ENCODE data around the gene TMEM95.

DNA sequence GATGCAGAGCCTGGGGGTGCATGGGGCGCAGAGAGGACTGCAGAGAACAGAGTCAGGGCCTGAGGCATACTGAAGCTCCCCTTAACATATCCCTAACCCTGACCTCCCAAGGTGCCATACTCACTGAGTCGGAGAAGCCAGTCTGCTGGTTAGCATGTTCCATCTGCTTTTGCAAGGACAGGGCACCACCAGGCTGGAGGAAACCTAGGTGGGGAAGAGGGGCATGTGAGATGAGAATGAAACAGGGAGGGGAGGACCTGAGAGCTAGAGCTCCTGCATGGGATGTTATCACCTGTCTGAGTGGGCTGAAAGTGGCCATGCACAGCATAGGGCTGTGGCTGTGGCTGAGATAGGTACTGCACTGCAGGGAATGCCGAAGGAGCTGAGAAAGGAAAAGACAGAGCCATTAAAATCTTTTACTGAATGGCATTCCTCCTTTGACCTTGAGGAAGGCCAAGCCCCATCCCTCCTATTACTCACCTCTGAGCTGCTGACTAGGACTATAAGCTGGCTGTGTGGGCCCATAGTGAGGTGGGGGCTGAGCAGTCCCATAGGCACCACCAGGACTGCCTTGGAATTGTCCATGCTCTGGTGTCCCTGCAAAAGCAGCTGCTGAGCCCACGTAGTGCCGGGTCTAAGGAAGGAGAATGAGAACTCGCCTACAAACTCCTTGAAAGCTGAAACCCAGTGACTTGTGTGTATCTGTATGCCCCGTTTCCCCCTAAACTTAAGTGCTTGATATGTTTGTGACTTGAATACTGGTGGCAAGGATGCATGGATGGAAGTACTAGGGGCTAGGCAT is 41.7 kb upstream of the TMEM95 start:
- TF ChIP-seq, protein P1, sequence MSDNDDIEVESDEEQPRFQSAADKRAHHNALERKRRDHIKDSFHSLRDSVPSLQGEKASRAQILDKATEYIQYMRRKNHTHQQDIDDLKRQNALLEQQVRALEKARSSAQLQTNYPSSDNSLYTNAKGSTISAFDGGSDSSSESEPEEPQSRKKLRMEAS (IDR thresholded peaks at IDR 0.05), result no peak
- TF ChIP-seq, protein P2, sequence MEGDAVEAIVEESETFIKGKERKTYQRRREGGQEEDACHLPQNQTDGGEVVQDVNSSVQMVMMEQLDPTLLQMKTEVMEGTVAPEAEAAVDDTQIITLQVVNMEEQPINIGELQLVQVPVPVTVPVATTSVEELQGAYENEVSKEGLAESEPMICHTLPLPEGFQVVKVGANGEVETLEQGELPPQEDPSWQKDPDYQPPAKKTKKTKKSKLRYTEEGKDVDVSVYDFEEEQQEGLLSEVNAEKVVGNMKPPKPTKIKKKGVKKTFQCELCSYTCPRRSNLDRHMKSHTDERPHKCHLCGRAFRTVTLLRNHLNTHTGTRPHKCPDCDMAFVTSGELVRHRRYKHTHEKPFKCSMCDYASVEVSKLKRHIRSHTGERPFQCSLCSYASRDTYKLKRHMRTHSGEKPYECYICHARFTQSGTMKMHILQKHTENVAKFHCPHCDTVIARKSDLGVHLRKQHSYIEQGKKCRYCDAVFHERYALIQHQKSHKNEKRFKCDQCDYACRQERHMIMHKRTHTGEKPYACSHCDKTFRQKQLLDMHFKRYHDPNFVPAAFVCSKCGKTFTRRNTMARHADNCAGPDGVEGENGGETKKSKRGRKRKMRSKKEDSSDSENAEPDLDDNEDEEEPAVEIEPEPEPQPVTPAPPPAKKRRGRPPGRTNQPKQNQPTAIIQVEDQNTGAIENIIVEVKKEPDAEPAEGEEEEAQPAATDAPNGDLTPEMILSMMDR (IDR thresholded peaks at IDR 0.05; ENCODE audit: low read depth, low read length, missing input control), result no peak
- TF ChIP-seq, protein P3, sequence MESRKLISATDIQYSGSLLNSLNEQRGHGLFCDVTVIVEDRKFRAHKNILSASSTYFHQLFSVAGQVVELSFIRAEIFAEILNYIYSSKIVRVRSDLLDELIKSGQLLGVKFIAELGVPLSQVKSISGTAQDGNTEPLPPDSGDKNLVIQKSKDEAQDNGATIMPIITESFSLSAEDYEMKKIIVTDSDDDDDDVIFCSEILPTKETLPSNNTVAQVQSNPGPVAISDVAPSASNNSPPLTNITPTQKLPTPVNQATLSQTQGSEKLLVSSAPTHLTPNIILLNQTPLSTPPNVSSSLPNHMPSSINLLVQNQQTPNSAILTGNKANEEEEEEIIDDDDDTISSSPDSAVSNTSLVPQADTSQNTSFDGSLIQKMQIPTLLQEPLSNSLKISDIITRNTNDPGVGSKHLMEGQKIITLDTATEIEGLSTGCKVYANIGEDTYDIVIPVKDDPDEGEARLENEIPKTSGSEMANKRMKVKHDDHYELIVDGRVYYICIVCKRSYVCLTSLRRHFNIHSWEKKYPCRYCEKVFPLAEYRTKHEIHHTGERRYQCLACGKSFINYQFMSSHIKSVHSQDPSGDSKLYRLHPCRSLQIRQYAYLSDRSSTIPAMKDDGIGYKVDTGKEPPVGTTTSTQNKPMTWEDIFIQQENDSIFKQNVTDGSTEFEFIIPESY (IDR thresholded peaks at IDR 0.05), result no peak
- TF ChIP-seq YY1 (IDR thresholded peaks at IDR 0.05), result no peak
- no peak for TF ChIP-seq RAD21 (IDR thresholded peaks at IDR 0.05)
- no peak for TF ChIP-seq TAF1 (conservative IDR thresholded peaks at IDR 0.05)
- TF ChIP-seq FOXA1 (IDR thresholded peaks at IDR 0.05), result no peak
- TF ChIP-seq, protein P4, sequence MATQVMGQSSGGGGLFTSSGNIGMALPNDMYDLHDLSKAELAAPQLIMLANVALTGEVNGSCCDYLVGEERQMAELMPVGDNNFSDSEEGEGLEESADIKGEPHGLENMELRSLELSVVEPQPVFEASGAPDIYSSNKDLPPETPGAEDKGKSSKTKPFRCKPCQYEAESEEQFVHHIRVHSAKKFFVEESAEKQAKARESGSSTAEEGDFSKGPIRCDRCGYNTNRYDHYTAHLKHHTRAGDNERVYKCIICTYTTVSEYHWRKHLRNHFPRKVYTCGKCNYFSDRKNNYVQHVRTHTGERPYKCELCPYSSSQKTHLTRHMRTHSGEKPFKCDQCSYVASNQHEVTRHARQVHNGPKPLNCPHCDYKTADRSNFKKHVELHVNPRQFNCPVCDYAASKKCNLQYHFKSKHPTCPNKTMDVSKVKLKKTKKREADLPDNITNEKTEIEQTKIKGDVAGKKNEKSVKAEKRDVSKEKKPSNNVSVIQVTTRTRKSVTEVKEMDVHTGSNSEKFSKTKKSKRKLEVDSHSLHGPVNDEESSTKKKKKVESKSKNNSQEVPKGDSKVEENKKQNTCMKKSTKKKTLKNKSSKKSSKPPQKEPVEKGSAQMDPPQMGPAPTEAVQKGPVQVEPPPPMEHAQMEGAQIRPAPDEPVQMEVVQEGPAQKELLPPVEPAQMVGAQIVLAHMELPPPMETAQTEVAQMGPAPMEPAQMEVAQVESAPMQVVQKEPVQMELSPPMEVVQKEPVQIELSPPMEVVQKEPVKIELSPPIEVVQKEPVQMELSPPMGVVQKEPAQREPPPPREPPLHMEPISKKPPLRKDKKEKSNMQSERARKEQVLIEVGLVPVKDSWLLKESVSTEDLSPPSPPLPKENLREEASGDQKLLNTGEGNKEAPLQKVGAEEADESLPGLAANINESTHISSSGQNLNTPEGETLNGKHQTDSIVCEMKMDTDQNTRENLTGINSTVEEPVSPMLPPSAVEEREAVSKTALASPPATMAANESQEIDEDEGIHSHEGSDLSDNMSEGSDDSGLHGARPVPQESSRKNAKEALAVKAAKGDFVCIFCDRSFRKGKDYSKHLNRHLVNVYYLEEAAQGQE (IDR thresholded peaks at IDR 0.05), result no peak
- TF ChIP-seq JUND (IDR thresholded peaks at IDR 0.05), result no peak
- TF ChIP-seq RXRA (IDR thresholded peaks at IDR 0.05), result no peak
- no peak for TF ChIP-seq SP1 (IDR thresholded peaks at IDR 0.05)
